Fibroblast of the aortic adventitia (primary cell): ENCODE data around the gene WNT7B. TPM values are rescaled to one million over a fixed set of nuclear protein-coding genes. Genes with fewer than 3 reads are reported as not detected.

Experiments
- DNase-seq: peaks from one replicate; pipeline ENCODE4 v3.0.0-alpha.2; 2010; ENCODE audit warnings: low read depth
- H3K4me3 ChIP-seq: 2 replicates; pipeline ENCODE4 v1.5.1; 2011; ENCODE audit warnings: low read depth, mild to moderate bottlenecking, control low read depth, low read length, moderate library complexity
- total RNA-seq: library from RNA; depleted of rRNA; stranded (reverse); fragments of >200 nt; gene quantifications from 2 replicates; pipeline ENCODE4 v1.2.3, GENCODE V29; 2012; ENCODE audit warnings: low replicate concordance
- TF ChIP-seq, protein P1 (sequence below): IDR thresholded peaks from 2 replicates; pipeline ENCODE4 v1.5.1; 2011; ENCODE audit warnings: mild to moderate bottlenecking, low read length, control low read depth, inconsistent platforms; ENCODE audit not compliant: insufficient read depth

WNT7B gene
- total RNA-seq, 1 donor: 0.18 TPM

DNA sequence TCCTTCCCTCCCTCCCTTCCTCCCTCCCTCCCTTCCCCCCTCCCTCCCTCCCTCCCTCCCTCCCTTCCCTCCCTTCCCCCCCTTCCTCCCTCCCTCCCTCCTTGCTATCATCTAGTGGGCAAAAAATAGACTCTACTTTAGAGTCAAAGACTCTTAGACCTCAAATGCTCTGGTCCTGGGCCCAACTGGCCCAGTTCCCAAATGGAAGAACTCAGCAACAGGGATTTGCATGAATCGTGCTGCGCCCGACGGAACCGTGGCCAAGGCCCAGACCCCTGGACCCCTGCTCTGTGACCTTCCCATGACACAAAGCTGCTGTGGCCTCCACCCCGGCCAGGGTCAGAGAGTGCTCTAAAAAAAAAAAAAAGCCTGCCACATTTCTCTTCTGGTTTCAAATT, 97.4 kb downstream of the WNT7B start:
- TF ChIP-seq, protein P1, sequence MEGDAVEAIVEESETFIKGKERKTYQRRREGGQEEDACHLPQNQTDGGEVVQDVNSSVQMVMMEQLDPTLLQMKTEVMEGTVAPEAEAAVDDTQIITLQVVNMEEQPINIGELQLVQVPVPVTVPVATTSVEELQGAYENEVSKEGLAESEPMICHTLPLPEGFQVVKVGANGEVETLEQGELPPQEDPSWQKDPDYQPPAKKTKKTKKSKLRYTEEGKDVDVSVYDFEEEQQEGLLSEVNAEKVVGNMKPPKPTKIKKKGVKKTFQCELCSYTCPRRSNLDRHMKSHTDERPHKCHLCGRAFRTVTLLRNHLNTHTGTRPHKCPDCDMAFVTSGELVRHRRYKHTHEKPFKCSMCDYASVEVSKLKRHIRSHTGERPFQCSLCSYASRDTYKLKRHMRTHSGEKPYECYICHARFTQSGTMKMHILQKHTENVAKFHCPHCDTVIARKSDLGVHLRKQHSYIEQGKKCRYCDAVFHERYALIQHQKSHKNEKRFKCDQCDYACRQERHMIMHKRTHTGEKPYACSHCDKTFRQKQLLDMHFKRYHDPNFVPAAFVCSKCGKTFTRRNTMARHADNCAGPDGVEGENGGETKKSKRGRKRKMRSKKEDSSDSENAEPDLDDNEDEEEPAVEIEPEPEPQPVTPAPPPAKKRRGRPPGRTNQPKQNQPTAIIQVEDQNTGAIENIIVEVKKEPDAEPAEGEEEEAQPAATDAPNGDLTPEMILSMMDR: no peak
- no peak overlapping the region for H3K4me3 ChIP-seq
- no peak for DNase-seq

DNA sequence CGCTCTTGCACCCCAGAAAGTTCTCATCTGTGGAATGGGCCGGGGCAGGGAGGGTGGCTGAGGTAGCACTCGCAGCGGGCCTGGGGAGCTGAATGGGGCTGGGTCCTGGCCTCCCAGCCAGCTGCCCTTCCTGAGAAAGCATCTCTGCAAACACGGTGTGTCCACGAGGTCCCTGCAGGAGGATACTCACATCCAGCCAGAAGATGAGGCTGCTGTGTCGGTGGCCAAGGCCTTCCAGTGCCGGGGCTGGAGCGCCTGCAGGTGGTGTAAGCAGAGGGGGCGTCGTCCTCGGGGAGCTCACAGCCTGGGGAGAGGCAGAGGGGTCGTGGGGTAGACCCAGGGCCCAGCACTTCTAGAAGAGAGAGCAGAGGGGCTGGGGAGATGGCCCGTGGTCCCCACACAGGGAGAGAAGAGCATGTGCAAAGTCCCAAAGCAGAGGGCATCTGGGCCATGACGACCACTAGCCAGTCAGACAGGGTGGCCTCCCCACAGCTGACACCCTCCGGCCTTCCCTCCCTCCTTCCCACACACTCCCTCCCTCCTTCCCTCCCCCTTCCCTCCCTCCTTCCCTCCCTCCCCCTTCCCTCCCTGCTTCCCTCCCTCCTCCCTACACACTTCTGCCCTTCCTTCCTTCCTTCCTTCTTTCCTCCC, 97.9 kb downstream of the WNT7B start:
- DNase-seq: no peak
- TF ChIP-seq, protein P1: no peak
- H3K4me3 ChIP-seq: no peak overlapping the region

DNA sequence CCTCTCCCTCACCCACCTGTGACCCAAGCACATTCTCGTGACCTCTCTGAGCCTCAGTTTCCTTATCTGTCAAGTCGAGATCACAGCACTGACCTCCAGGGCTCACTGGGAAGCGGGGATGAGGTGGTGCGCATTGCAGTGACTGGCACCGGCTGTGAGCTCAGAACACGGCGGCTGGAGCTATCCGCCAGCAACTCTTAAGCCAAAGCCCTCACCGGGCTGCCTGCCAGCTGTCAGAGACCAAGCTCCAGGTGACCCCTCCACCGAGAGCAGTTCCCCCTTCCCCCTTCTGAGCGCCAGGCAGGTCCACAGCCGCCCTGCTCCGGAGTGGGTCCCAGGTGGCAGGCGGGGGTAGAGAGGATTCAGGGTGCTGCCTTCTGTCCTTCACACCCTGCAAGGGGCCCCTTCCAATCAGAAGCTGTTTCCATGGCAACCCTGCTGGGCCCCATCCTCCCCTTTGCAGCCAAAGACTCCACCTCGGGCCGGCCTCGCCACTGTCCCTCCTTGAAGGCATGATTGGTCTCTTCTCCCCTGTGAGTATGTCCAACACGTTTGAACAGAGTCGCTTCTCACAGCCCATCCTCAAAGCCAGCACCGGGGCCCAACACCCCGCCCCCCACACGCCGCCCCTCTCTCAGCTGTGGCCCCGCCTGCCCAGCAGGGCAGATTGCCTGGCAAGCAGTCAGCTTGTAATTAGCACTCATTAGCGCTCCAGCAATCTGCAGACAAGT, 98.7 kb downstream of the WNT7B start:
- no peak for DNase-seq

DNA sequence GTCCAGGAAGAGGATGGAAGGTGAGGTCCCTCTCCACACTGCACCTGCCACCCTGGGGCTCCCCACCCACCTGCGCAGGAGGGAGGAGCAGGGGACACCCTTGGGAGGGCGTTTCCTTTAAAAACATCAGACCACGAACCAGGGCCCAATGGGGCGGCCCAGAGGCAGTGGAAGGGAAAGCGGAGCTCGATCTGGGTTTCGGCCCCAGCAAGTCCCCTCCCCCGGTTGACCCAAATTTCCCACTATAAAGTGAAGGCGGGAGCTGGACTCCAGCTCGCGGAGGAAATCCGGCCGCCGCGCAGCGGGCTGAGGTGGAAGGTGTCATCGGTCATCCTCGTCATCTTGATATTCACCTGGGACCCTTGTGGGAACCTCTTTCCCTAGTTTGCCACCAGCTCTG, 99.3 kb downstream of the WNT7B start:
- no peak overlapping the region for H3K4me3 ChIP-seq
- TF ChIP-seq, protein P1: no peak
- no peak for DNase-seq

More for the DNA sequence above, 98.7 kb downstream of the WNT7B start:
- TF ChIP-seq, protein P1: no peak
- H3K4me3 ChIP-seq: no peak overlapping the region

DNA sequence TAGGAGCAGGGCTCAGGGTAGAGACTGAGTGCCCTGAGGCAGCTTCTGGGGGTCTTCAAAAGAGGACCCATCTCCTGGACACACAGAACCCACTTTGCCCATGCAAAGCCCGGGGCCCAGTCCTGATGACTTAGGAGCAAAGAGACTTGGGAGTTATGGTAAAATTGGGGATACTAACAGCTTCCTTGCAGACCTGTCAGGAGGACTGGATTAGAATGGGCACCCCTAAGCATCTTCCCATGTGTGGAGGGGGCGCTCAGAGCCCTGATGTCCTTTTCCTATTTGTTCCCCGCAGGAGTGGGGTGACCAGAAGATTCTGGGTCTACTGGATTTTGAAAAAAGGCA, 100.0 kb downstream of the WNT7B start:
- TF ChIP-seq, protein P1: no peak
- H3K4me3 ChIP-seq: no peak overlapping the region
- no peak for DNase-seq

DNA sequence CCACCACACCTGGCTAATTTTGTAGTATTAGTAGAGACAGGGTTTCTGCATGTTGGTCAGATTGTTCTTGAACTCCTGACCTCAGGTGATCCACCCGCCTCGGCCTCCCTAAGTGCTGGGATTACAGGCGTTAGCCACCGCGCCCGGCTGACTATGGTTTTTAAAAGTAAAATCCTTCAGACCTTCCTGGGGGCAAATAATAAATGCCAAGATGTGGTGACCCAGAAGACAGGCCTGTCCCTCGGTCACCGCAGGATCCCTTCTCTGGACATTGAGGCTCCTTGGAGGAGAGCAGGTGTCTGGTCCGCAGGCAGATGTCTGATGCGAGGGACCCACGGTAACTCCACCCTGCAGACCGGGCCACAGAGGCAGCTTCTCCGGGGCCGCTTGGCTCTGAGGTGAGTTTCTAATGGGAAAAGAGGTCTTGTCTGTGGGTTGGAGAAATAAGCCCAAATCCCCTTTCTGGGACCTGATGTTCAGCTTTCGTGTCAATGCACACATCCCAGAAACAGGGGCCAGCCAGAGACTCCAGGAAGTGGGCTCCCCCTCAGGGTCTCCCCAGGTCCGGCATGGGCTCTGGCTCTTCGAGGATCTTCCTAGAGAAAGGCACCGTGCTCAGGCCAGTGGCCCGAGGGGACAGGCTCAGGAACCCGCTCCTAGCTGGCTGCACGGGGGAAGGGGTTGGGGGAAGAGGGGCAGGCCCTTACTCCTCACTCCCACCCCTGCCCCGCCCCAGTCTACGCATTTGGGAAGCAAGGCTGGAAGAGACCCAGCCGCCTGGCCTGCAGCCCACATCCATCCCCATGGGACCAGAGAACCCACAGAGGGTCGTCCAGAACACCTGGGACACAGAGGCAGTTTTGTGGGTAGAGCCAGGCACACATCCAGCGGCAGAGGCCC, 100.6 kb downstream of the WNT7B start:
- TF ChIP-seq, protein P1: no peak
- no peak overlapping the region for H3K4me3 ChIP-seq
- no peak for DNase-seq
